NCI-H2171 (cell line): ENCODE data around the gene ASCC3.

Experiments
- DNase-seq: peaks from one replicate; lab custom pipeline; 2025; lab: John Stamatoyannopoulos, UW

ASCC3 gene

DNA sequence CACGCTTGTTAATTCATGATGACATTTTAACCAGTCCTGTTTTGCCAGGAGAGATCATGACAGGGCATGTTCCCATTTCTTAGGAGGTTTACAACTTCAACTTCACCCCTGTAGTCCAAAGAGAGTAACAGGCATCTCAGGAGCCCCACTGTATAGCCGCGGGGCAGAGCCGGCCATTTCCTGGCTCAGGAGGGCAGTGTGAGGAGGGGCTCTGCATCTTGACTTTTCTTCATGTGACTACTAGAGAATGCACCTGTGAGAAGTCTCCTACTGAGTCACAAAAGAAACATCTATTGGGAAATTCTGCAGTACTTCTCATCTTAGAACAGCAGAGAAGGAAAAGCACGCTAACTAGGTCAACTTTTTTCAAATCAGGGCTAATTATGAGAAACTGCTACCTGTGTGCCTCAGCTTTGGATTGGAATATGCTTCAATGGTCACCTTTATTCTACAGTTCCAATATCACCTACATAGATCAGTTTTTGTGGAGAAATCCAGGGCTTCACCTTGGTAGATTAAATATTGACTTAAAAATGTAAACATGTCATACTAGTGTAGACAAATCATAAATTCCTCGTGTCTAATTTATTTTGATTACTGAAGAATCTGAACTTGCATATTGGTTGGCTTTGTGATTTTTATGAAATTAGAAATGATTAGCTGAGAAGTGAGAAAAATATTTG lies 387.8 kb downstream of the ASCC3 start:
- DNase-seq = no peak

- DNase-seq = no peak
These were observed 389.0 kb downstream of the ASCC3 start for GRCh38 chr6:100491952-100492670.

- no peak for DNase-seq
These were observed 391.1 kb downstream of the ASCC3 start for GRCh38 chr6:100490065-100490464.

- no peak for DNase-seq
These were observed 392.9 kb downstream of the ASCC3 start for GRCh38 chr6:100488244-100488643.

DNA sequence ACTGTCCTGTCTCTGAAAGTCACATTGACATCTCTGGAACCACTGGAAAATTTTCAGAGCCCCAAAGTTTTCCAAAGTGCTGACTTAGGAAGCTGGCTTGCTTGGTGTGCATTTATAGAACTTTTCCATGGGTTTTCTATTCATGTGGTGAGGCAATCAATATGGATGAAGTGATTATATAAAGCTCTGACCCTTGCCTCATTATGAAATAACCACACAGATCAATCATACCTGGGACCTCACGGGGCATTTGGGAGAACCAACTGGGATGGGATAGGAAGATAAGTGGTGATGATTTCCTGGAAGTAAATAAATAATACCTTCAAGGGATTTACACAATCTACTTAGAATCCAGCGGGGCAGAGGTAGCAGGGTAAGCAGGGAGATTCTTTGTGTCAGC lies 393.5 kb downstream of the ASCC3 start:
- no peak for DNase-seq

- no peak for DNase-seq
These were observed 395.9 kb downstream of the ASCC3 start for GRCh38 chr6:100485268-100485667.

- no peak for DNase-seq
These were observed 396.7 kb downstream of the ASCC3 start for GRCh38 chr6:100484474-100484873.

DNA sequence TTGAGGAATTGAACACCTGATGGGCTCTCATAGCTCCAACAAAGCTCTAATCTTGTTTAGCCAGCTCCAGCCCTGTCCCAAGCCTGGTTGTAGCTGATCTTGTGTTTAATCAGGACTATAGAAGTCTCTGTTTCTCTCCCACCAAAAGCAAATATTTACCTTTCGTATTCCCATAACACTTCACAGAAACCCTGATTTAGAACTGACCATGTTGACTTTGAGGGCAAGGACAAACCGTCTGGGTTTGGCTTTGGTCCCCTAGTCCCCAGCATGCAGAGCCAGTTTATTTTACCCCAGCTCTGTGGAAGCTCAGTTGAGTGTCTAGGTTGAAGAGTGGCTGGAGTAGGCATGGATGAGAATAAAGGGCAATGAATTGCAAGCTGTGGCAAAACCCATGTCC lies 398.4 kb downstream of the ASCC3 start:
- no peak for DNase-seq

DNA sequence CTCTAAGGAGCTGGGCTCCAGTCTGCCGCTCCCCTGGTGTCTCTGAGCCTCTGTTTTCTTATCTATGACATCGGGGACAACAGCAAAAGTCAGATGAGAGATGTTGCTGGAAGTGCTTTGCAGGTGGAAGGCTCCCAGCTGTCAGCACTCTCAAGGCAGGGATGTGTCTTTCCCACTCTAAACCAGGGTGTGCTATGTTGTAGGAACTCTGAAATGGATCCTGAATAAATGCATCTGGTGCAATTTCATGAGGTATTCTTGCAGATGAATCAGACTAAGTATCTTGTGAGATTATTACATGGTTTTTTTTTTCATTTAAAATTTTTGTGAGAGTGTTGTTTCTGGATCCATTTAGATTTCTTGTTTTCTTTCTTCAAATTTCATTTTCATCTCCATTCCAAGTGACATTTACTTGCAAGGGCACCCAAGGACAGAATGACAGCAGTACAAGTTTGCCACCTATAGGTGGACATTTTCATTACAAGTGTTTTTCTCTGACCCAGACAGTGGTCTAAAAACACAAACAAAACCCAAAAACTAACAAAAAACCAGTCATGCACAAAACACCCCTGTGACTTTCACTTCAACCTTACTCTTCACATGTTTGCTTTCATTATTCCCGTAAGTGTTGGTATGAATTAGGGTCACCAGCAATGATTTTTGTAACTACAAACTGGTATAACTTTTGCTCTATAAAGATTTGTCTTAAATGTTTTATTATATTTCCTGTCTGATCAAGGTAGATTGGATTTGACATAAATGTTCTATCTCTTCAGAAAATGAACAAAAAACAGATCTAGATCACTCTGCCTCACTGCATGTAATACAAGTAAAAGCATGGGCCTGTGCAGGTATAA lies 401.7 kb downstream of the ASCC3 start:
- DNase-seq = no peak

DNA sequence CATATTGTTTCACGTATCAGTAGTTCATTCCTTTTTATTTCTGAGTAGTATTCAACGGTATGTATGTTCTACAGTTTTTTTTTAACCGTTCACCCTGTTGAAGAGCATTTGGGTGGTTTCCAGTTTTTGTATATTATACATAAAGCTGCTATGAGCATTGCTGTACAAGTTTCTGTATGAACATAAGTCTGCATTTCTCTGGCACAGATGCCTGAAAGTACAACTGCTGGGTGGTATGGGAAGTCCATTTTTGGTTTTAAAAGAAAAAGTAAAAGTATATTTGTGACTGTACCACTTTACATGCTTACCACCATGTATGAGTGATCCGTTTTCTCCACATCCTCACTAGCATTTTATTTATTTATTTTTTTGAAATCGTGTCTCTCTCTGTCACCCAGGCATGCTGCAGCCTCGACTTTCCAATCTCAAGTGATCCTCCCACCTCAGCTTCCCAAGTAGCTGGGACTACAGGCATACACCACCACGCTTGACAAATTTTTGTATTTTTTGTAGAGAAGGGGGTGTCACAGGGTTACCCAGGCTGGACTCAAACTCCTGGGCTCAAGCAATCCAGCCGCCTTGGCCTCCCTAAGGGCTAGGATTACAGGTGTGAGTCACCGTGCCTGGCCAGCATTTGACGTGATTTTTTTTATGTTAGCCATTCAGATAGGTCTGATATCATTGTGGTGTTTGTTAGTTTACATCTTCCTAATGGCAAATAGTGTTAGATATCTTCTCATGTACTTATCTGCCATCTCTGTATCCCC lies 405.4 kb downstream of the ASCC3 start:
- DNase-seq = no peak

DNA sequence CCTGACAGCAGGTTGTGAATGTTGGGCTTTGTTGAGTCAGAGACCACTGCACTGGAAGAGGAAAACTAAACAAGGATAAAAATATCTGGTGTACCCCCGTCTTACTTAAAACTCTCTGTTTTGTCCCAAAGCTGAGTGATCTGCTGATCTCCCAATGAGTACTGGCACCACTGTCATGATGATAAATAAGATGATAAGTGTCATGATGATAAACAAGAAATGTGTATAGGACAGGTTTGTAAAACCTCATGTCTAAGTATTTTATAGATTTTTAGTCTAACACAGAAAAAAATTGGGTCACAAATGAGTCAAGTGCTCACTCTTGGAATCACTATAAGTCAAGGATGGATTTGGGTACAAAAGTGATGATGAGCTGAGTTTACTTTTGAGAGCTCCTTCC lies 407.9 kb downstream of the ASCC3 start:
- no peak for DNase-seq

- no peak for DNase-seq
These were observed 408.5 kb downstream of the ASCC3 start for GRCh38 chr6:100472674-100473073.

- DNase-seq = no peak
These were observed 410.6 kb downstream of the ASCC3 start for GRCh38 chr6:100470422-100471120.

GRCh38 chr6:100469101-100469859 lies 411.8 kb downstream of the ASCC3 start:
- no peak for DNase-seq

GRCh38 chr6:100468016-100468622 lies 413.0 kb downstream of the ASCC3 start:
- DNase-seq = no peak

DNA sequence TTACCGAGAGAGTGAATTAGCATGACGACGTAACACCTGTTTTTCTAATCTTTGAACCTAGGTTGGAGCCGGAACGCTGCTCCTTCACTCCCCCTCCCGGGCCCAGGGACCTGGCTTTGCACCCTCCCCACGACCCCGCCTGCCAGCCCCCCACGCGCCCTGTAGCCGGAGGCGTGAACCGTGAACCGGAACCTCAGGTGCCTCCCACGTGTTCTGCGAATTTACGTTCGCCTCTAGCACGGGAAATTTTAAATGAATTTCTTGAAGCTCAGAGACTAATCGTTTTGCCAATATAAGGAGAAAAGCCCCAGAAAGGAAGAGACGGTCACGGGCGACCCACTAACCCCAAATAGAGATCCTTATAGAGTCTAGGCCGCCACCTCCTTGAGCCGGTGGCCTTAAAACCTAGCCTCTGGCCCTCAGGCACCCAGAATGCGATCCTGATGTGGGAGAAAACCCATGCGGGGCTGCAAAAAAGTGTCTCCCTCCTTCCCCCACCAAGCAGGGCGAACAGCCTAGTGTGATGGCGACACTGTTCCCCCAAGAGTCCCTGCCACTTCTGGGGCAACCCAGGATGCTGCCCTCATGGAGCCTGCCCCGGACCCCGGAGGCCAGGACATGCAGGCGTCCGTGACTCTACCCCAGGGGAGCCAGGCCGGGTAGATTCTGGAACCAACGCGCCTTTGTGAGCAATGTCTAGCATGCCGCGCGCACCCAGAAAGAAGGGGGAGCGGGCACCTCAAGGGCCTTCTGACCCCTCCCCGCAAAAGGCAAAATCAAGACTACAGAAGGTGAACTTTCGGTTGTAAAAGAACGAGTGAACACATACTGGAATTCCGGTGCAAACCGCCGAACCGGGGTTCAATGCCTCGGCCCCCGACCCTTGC lies 413.8 kb downstream of the ASCC3 start:
- no peak for DNase-seq

GRCh38 chr6:100466410-100467128 lies 414.6 kb downstream of the ASCC3 start:
- no peak for DNase-seq

DNA sequence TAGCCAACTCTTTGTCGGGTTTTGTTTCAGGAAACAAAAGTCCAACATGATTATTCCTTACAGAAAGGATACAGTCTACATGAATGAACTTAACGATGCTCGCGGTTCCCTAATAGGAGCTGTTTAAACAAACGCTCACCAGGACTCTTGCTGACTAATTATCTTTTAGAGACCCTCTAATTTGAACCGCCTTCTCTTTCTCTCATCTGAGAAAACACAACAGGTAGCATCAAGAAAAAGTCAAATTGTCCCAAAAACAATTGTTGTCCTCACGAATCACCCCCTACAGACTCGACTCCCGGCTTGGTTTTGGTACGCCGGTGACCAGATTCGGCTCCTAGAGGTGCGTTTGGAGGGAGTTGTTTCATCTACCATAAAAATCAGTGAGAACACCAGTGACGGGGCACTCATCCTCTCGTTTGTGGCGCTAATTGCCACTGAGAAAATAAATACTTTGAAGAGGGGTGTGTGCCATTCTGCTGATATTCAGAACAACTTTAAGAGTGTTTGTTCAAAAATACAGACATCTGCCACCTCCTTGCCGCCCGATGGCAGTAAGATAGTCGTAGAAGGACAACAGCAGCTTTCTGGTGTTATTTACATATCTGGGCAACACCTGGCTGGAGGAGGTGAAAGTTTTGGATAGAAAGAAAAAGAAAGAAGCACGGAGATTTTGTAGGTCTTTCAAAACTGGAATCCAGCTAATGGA lies 415.3 kb downstream of the ASCC3 start:
- DNase-seq = no peak
